RPMI7951 (cell line): ENCODE measurements around the gene CACNA2D4. TPM values are rescaled to one million over a fixed set of nuclear protein-coding genes. Genes with fewer than 3 reads are reported as not detected.

Source experiments
- DNase-seq: peaks from one replicate; pipeline ENCODE4 v3.0.0-alpha.2; 2012; ENCODE audit warnings: low read depth
- total RNA-seq: library from RNA; depleted of rRNA; stranded (reverse); fragments of >200 nt; shearing (Covaris generic); gene quantifications from 2 replicates; pipeline ENCODE4 v1.2.3, GENCODE V29; 2014

Gene CACNA2D4
- total RNA-seq, 1 experiment from 2014 or later, result 0.24 TPM

DNA sequence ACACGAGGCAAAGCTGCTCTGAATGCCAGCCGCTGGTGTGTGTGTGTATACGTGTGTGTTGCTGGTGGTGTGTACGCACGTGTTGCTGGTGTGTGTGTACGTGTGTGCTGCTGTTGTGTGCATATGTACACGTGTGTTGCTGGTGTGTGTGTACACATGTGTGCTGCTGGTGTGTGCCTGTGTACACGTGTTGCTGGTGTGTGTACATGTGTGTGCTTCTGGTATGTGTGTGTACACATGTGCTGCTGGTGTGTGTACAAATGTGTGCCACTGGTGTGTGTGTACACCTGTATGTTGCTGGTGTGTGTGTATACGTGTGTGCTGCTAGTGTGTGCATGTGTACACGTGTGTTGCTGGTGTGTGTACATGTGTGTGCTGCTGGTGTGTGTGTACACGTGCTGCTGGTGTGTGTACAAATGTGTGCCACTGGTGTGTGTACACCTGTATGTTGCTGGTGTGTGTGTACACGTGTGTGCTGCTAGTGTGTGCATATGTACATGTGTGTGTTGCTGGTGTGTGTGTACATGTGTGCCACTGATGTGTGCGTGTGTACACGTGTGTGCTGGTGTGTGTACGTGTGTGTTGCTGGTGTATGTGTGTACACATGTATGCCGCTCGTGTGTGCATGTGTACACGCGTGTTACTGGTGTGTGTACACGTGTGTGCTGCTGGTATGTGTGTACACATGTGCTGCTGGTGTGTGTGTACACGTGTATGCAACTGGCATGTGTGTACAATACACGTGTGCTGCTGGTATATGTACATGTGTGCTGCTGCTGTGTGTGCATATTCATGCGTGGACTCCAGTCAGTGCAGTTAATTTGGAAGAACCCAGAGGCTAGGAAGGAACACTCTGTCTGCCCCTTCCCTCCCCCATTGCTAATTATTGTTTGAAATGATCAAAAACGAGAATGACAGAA is 47.2 kb downstream of the CACNA2D4 start:
- DNase-seq, result no peak

DNA sequence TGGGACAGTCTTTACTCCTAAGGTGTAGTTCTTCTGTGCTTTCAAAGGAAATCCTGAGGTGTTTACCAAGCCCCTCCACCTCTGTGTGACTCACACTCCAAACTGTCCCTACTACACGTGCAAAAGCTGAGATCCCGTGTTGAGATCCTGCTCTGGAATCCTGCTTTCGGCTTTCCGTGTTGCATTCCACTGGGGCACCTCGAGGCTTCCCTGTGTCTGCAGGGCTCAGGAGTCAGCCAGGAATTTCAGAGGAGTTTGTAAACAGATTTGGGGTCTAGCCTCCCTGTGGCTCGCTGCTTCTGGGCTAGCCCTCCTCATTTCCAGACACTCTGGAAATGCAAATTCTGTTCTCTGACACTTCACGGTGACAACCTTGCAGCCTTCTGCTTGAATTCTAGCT is 48.4 kb downstream of the CACNA2D4 start:
- no peak for DNase-seq

DNA sequence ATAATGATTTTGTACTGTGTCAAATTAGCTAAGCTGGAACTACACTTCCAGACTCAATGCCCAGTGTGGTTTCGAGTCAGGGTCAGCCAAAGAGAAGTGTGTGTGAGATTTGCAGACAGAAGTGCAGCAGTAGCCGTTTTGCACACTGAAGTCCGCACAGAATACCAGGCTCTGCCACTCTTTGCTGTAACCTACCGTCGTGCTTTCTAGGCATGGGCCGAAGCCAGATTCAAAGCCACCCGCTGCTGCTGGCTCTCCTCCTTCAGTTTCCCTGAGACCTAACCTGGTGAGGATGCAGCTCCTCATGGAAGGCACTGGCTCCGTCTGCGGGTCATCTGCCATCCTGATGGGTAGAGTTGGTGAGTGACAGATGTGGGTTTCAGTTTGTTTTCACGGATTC is 49.3 kb downstream of the CACNA2D4 start:
- no peak for DNase-seq

DNA sequence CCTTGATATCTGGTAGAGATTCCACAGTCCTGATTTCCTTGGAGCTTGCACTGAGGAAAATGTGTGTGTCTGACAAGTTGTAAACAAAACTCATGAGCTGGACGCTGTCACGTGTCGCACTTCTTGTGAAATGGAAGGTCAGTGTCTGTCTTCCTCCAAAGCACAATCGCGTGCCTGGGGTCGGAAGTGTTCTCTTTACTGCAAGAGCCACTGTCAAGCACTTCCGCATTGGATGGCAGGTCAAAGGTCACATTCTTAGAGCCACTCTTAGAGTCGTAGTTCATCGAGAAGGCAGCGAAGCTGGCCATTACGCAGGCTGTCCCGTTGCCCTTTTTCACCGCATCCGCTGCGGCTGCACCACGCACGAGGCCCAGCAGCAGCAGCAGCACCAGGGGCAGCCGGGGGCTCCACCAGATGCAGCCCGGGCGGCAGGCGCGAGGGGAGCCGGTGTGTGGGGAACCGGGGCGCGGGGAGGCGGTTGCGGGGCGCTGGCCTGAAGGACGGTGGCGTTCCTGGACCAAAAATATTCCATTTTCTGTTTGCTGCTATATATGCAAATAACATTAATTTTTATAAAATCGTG is 53.1 kb downstream of the CACNA2D4 start:
- no peak for DNase-seq

DNA sequence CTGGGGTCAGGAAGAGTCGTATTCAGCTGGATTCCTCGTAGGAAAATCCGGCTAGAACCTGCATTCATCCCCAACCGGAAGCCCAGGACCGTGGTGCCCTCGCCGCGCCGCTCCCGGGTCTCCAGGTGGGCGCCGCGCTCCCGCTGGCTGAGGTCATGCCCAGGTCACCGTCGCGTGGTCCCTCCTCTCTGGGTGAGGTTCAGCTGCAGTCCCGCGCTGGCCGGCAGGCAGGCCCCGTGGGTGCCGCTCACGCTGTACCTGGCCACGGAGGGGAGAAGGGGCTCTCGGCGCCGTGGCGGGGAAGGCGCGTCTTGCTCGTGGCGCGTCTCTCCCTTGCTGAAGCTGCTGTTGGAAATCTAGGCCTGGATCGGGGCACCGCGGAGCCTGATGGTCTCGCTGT is 53.6 kb downstream of the CACNA2D4 start:
- no peak for DNase-seq

DNA sequence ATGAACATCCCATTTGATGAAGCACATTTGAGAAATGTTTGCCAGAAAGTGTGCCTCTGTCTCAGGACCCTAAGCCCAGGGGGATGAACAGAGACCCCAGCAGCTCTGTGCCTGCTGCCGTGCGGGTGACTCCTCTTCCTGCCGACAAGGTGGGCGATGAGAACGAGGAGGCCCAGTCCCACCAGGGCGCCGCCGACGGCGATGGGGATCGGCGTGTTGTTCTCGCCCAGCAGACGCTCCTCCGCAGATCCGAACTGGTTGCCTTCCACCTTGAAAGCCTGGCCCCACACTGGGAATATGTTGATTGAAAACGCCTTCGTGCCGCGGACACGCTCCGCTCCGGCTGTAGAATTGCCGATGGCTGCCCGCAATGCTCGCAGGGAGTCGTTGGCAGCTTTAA is 54.0 kb downstream of the CACNA2D4 start:
- DNase-seq, result no peak

DNA sequence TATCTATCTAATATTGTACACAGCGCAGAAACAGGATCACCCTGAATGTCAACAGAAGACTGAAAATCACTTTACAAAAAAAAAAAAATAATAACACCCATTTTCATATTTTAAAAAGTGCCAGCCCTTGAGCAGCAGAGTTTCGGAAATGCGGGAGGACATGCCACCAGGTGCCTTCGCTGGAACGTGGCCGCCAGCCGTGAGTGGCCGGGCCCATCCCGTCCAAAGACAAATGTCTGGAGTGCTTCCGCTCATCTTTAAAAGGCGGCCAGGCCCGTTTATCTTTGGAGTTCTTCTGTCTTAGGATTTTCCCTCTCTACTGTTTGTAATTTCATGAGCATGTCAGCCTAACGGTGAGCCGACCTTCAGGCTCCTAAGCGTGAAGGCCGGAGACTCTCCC is 54.6 kb downstream of the CACNA2D4 start:
- DNase-seq, result no peak

DNA sequence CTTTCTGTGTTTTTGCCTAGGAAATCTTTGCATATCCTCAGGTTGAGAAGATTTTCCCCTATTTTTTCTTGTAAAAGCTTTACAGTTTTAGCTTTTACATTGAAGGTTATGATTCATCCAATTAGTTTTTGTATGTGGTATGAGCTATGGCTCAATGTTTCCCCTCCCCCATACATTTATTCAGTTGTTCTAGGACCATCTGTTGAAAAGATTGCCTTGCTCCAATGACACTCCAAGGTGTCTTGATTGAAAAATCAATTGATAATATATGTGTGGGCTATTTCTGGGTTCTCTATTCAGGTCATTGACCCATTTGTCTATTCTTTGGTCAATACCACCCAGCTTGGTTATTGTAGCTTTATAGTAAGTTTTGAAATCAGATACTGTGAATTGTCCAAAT is 55.5 kb downstream of the CACNA2D4 start:
- DNase-seq, result no peak

DNA sequence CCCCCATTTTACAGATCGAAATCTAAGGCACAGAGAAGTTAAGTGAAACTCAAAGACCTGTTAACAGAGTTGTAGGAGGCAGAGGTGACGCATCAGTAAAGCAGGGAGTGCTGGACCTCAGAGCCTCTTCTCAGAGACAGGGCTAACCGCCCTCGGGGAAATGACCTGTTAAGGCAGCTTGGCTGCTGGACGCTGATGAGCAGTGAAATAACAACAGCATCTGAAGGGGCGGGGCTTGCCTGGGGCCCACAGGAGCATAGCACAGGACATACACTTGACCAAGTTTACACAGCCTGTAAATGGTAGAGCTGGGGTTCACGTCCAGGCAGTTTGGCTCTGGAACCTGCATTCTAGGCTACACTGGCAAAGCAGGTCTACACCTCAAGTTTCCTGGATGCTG is 58.8 kb downstream of the CACNA2D4 start:
- DNase-seq, result peak; percentile 85

DNA sequence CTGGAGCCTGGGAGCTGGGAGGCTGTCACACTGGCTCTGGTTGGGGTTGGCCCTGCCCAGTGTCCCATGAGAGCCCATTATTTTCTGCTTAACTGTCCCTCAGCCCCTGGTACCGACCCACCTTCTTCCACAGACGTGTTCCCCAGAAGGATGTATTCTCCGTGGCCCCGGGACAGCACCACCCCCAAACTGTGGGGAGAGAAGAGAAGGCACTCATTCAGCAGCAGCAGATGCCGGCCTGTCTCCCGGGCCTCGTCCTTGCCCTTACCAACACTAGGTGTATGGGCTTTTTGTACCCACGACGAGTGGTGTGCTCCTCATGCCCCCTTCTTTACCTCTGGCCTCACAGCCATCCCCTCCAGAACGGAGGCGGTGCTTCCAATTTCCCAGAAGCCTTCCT is 60.0 kb downstream of the CACNA2D4 start:
- no peak for DNase-seq

DNA sequence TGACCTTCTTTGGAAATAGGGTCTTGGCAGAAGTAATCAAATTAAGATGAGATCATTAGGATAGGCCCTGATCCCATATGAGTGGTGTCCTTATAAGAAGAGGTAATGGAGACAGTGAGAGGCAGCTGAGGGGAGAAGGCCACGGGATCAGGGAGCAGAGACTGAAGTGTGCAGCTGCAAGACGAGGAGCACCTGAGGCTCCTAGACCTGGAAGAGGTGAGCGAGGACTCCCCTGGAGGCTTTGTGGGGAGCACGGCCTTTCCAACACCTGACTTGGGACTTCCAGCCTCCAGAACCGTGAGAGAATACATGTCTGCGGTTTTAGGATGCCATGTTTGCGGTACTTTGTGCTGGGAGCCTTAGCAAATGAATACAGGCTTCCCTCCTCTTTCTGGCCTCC is 60.6 kb downstream of the CACNA2D4 start:
- no peak for DNase-seq

DNA sequence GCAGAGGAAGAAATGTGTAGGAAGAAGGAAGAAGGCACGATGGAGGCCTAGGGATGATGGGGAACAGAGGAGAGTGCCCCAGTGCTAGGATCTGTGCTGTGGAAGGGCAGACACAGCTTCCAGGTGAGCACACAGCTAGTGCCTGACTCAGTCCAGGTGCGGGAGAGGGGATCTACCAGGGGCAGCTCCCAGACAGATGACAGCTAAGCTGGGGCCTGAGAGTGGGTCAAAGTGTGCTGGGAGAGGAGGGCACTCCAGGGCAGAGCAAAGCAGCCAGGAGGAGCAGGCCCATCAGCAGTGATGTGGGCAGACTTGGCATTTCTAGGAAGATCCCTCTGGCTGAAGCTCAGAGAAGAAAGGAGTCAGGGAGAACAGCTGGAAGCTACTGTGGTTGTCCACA is 61.4 kb downstream of the CACNA2D4 start:
- DNase-seq, result no peak

DNA sequence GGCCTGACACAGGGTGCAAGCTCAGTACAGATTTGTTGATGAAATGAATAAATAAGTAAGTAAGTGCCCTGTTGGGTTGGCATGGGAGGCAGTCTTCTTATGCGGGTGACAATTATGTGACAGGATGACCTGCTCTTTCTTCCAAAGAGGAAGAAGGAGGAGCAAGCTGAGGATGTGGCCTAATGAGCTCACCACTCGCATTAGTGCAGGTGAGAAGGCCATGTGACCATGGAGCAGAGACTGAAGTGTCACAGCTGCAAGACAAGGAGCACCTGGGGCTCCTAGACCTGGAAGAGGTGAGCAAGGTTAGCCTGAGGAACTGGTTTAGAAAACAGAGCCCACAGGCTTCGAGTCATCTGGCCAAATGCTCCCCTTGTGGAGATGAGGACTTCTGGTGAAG is 63.2 kb downstream of the CACNA2D4 start:
- peak; percentile 5 for DNase-seq

DNA sequence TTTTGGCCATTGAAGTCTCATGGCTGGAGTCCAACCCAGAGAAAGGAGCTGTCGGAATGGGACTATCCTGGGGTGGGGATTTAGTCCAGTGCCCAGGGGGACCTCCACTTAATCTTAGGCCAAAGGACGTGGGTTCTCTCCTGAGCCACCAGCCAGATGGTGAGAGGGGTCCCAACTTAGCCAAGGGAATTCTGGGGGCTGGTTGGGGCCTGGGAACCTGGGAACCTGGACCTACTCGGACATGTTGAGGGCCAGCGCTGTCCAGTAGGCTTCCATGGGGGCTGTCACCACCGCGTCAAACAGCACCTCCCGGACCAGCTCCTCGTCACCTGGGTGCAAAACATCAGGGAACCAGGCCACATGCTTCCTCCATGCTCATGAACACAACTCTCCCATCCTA is 64.7 kb downstream of the CACNA2D4 start:
- DNase-seq, result no peak

DNA sequence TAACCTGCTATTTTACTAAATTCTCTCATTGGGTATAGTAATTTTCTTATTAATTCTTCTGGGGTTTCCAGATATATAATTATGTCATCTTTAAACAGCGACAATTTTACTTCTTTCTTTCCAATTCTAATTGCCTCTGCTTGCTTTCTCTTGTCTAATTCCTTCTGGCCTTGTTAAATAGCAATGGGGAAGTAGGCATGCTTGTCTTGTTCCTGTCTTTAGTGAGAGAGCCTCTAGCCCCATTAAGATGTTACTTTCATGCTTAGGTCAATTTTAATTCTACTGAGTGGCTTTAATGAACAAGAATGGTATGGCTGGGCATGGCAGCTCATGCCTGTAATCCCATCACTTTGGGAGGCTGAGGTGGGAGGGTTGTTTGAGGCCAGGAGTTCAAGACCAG is 66.4 kb downstream of the CACNA2D4 start:
- no peak for DNase-seq

DNA sequence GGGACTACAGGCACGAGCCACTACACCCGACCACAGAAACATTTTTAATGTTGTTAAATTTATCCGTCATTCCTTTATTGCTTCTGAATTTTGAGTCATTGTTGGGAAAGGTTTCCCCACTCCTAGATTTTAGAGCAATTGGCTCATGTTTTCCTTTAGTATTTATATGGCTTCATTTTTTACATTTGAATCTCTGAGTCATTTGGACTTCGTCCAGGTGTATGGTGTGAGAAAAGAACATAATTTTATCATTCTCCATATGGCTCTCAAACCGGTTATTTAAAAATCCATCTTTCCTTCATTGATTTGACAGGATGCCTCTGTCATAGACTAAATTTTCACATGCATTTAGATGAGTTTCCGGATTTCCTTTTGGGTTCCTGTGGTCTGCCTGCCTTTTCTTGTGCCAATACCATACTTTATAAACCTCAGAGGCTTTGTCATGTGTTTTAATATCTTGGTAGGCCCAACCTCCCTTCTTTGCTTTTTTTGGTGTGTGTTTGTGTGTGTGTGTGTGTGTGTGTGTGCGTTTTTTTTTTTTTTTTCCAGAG is 67.2 kb downstream of the CACNA2D4 start:
- peak; percentile 35 for DNase-seq

DNA sequence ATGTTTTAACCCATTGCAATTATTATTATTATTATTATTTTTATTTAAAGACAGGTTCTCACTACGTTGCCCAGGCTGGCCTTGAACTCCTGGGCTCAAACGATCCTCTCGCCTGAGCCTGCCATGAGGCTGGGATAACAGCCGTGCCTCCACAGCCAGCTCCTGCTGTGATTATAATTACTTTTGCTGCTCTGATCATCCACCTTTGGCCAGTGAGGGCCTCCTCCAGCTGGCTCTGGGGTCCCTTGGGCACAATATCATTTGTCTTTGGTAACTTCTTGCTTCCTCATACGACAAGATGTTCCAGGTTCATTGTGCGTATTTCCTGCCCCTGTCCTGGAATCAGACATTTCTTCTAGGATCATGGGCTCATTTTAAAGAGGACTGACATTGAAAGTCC is 69.7 kb downstream of the CACNA2D4 start:
- no peak for DNase-seq

DNA sequence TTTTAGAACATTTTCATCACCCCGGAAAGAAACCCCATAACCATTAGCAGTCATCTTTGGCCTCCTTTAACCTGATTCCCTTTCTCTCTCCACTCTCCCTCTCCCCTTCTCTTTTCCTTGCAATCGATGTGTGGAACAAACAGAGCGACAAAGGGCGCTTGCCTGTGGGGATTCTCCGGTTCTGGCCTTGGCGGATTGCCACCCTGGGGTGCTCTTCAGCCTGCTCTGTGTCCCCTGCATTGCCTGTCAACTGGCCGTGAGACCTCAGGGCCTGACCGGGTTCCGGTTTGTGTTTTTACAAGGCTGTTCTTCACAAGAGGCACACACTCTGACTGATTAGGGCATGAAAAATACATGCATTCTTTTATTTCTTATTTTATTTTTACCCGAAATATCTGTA is 70.3 kb downstream of the CACNA2D4 start:
- no peak for DNase-seq

DNA sequence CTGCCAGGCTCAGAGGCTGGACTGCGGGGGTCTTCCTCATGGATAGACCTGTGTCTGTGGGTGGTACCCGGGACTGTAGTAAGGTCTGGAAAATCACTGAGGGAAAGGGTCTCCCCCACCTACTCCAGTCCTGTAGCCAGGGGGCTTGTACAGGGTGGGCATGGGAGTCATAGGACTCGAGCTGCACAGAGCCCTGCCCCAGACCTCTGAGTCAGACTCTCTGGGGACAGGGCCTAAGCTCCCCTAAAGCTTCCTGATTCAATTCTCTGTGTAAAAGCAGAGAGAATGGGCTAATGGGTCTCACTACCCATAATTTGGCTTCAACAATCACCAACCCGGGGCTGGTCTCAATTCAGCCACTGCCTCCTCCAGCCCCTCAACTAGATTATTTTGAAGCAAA is 71.0 kb downstream of the CACNA2D4 start:
- DNase-seq, result no peak

DNA sequence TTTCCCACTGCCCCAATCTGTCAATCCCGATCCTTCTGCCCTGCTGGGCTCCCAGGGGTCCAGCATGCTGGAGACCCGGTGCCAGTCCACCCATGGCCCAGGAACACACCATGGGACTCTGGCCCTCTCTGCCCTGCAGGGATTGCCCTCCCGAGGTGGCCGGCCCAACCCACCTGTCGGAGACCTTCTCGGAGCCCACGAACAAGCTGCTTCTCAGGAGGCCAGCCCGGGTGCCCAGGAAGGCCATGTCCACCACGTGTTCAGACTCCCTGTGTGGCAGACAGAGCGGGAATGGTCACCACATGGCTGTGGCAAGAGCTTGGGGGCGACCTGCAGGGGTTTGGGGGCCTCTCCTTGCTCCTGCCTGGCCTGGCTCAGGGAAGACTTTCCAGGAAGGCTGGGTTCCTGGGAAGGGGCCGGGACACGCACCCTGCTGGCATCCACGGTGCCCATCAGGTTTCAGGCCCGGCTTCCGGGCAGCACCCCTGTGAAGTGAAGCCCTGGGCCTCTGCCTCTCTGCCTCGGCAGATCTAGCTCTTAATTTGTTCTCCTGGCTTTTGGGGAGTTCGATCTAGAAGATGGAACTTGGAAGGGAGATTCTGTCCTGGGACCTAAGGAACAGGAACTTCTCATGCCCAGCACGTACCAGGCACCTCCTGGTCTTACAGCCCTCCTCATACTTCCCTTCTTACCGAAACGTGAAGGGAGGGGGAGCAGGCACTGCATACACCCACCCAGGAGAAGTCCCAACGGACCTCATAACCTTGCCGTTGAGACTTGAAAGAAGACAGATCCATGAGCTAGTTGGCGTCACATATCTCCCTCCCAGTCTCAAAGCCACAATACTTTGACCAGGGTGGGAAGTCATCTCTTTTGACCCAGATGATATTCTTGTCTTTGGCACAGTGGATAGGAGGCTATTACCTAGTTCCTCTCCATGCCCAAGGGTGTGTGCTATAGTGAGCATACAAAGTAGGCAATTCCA is 71.7 kb downstream of the CACNA2D4 start:
- DNase-seq, result no peak

DNA sequence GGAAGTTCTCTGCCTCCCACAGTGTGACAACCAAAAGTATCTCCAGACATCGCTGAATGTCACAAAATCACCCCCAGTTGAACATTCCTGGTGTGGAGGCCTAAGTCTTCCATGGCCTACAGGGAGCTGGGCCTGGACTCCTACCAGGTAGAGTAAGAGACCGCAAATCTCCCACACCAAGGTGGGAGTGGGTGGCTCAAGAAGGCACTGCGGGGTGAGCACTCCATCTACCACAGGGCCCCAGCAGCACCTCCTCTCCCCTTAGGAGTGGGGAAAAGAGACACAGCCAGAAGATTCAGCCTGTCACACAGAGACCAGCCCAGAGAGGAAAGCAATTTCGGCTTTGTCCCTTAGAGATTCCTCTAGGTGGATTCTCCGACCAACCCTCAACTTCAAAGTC is 72.6 kb downstream of the CACNA2D4 start:
- no peak for DNase-seq

DNA sequence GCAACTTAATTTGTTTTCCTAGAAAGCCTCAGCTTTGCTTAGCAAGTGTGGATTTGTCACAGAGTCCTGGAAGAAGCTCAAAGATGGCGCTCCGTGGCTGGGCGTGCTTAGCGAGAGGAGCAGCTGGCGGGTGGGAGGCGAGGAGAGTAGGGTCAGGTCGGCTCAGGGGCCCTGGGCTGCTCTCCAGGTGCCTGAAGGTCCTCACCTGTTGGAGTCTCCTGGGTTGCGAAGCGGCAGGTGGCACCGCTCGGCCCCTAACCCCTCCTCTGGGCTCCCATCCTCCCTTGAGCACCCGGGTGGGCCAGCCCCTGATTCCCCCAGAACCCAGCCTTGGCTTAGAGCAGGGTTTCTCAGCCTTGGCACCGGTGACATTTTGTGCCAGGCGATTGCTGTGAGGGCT is 73.0 kb downstream of the CACNA2D4 start:
- DNase-seq, result no peak
